Measurements from ENCODE around the gene CD33. TPM values are rescaled to one million over a fixed set of nuclear protein-coding genes. Genes with fewer than 3 reads are reported as not detected.

The CD33 gene
- total and polyA plus RNA-seq, 9 of the 15 experiments (the other 6 are each of a cell fraction or from before 2014, with no cell fraction given), result 36.1 to 88.6 (median 49.6) TPM

DNA sequence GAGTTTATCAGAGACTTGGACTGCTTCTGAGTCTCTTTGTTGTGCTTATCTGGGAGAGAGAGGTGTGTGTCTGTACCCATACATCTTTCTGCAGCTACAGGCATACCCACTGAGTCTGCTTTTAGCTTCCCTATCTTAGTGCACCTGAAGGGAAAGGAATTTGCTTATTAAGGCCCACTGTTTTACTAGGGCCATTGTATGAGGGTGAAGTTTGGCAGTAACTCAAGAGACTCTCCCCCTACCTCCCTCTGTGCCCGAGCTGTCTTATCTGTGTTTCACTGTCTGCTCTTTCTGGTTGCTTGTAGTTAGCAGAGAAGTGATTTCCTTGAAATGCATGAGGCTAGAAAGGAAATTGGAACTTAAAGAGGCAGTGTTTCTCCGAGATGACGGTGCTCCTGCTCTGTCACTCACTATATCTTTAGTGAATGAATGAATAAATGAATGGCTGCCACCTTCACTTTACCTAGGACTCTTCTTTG is 678 bp upstream of the CD33 start (continued):
- TF ChIP-seq, protein P1, sequence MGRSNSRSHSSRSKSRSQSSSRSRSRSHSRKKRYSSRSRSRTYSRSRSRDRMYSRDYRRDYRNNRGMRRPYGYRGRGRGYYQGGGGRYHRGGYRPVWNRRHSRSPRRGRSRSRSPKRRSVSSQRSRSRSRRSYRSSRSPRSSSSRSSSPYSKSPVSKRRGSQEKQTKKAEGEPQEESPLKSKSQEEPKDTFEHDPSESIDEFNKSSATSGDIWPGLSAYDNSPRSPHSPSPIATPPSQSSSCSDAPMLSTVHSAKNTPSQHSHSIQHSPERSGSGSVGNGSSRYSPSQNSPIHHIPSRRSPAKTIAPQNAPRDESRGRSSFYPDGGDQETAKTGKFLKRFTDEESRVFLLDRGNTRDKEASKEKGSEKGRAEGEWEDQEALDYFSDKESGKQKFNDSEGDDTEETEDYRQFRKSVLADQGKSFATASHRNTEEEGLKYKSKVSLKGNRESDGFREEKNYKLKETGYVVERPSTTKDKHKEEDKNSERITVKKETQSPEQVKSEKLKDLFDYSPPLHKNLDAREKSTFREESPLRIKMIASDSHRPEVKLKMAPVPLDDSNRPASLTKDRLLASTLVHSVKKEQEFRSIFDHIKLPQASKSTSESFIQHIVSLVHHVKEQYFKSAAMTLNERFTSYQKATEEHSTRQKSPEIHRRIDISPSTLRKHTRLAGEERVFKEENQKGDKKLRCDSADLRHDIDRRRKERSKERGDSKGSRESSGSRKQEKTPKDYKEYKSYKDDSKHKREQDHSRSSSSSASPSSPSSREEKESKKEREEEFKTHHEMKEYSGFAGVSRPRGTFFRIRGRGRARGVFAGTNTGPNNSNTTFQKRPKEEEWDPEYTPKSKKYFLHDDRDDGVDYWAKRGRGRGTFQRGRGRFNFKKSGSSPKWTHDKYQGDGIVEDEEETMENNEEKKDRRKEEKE (IDR thresholded peaks at IDR 0.05; ENCODE audit: borderline replicate concordance in 1 of 2, control insufficient read depth in 1 of 2, low read depth in 2 of 2, low read length in 1 of 2), result no peak
- TF ChIP-seq, protein P2, sequence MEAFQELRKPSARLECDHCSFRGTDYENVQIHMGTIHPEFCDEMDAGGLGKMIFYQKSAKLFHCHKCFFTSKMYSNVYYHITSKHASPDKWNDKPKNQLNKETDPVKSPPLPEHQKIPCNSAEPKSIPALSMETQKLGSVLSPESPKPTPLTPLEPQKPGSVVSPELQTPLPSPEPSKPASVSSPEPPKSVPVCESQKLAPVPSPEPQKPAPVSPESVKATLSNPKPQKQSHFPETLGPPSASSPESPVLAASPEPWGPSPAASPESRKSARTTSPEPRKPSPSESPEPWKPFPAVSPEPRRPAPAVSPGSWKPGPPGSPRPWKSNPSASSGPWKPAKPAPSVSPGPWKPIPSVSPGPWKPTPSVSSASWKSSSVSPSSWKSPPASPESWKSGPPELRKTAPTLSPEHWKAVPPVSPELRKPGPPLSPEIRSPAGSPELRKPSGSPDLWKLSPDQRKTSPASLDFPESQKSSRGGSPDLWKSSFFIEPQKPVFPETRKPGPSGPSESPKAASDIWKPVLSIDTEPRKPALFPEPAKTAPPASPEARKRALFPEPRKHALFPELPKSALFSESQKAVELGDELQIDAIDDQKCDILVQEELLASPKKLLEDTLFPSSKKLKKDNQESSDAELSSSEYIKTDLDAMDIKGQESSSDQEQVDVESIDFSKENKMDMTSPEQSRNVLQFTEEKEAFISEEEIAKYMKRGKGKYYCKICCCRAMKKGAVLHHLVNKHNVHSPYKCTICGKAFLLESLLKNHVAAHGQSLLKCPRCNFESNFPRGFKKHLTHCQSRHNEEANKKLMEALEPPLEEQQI (IDR thresholded peaks at IDR 0.05), result 0 out of 2 replicates have a peak, but pooled peaks have one; percentile 14
- TF ChIP-seq ZNF133 (CRISPR knock-in tag; IDR thresholded peaks at IDR 0.05), result no peak
- TF ChIP-seq MAFF (IDR thresholded peaks at IDR 0.05; ENCODE audit: low read length), result no peak
- TF ChIP-seq MTA3 (IDR thresholded peaks at IDR 0.05; ENCODE audit: borderline replicate concordance), result no peak
- TF ChIP-seq SNRNP70 (optimal IDR thresholded peaks at IDR 0.05; ENCODE audit: low read depth, low read length), result no peak
- no peak for TF ChIP-seq SMC3 (conservative IDR thresholded peaks at IDR 0.05; ENCODE audit: insufficient read depth, low read depth, low read length)
- TF ChIP-seq U2AF2 (optimal IDR thresholded peaks at IDR 0.05; ENCODE audit: low read depth, low read length), result no peak
- TF ChIP-seq RNF2 (IDR thresholded peaks at IDR 0.05), result 0 out of 2 replicates have a peak, but pooled peaks have one; percentile 34
- no peak for TF ChIP-seq GATAD2B (IDR thresholded peaks at IDR 0.05; ENCODE audit: borderline replicate concordance)
- no peak for TF ChIP-seq MAZ (CRISPR knock-in tag; conservative IDR thresholded peaks at IDR 0.05 in 1 of 2, IDR thresholded peaks at IDR 0.05 in 1 of 2)
- TF ChIP-seq CBFA2T2 (conservative IDR thresholded peaks at IDR 0.05), result peak; percentile 94
- TF ChIP-seq KDM4B (IDR thresholded peaks at IDR 0.05; ENCODE audit: borderline replicate concordance in 2 of 2, low read depth in 1 of 2), result no peak
- no peak for TF ChIP-seq FOXP1 (CRISPR knock-in tag; IDR thresholded peaks at IDR 0.05)
- no peak for TF ChIP-seq NR1H2 (CRISPR knock-in tag; IDR thresholded peaks at IDR 0.05)
- TF ChIP-seq MEF2A (IDR thresholded peaks at IDR 0.05; ENCODE audit: control insufficient read depth, low read depth, low read length), result no peak
- TF ChIP-seq, protein P3, sequence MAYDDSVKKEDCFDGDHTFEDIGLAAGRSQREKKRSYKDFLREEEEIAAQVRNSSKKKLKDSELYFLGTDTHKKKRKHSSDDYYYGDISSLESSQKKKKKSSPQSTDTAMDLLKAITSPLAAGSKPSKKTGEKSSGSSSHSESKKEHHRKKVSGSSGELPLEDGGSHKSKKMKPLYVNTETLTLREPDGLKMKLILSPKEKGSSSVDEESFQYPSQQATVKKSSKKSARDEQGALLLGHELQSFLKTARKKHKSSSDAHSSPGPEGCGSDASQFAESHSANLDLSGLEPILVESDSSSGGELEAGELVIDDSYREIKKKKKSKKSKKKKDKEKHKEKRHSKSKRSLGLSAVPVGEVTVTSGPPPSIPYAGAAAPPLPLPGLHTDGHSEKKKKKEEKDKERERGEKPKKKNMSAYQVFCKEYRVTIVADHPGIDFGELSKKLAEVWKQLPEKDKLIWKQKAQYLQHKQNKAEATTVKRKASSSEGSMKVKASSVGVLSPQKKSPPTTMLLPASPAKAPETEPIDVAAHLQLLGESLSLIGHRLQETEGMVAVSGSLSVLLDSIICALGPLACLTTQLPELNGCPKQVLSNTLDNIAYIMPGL (CRISPR knock-in tag; IDR thresholded peaks at IDR 0.05), result no peak
- TF ChIP-seq, protein P4, sequence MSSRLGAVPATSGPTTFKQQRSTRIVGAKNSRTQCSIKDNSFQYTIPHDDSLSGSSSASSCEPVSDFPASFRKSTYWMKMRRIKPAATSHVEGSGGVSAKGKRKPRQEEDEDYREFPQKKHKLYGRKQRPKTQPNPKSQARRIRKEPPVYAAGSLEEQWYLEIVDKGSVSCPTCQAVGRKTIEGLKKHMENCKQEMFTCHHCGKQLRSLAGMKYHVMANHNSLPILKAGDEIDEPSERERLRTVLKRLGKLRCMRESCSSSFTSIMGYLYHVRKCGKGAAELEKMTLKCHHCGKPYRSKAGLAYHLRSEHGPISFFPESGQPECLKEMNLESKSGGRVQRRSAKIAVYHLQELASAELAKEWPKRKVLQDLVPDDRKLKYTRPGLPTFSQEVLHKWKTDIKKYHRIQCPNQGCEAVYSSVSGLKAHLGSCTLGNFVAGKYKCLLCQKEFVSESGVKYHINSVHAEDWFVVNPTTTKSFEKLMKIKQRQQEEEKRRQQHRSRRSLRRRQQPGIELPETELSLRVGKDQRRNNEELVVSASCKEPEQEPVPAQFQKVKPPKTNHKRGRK (tag; IDR thresholded peaks at IDR 0.05), result no peak
